DMS79 (cell line): ENCODE data around the gene XKR7.

Experiments
- DNase-seq: peaks from one replicate; lab custom pipeline; 2025; lab: John Stamatoyannopoulos, UW

The XKR7 gene

DNA sequence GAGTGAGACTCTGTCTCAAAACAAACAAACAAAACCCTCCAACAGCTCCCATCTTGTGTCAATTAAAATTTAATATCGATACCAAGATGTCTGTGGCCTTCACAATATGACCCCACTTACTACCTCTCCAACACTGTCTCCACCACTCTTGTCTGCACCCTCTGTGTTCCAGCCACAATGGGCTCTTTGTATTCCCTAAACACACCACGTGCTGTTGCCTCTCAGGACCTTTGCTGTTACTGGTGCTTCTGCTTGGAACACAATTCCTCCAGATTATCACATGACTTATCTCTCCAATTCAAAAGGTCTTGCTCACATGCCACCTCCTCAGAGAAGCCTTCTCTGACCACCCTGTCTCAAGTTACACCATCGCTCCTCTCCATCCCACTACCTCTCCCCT, 78.0 kb downstream of the XKR7 start:
- no peak for DNase-seq

GRCh38 chr20:32050324-32050841, 82.4 kb downstream of the XKR7 start:
- no peak for DNase-seq

- DNase-seq, result no peak
These were observed 83.1 kb downstream of the XKR7 start for GRCh38 chr20:32050851-32051556.

DNA sequence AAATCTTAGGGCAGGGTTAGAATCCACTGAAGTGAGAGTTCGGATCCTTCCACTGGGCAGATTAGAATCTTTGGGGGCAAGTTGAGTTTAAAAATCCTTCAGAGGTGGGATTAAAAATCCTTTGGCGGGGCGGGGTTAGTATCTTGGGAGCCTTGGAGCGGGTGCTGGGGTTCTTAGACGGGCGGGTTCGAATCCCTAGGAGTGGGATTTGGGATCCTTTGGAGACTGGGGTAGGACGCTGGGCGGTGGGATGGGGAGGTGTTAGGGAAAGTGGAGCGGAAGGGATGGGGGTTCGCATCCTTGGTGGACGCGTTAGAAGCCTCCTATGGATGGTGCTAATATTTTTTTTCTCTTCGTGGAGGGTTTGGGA, 83.8 kb downstream of the XKR7 start:
- no peak for DNase-seq

DNA sequence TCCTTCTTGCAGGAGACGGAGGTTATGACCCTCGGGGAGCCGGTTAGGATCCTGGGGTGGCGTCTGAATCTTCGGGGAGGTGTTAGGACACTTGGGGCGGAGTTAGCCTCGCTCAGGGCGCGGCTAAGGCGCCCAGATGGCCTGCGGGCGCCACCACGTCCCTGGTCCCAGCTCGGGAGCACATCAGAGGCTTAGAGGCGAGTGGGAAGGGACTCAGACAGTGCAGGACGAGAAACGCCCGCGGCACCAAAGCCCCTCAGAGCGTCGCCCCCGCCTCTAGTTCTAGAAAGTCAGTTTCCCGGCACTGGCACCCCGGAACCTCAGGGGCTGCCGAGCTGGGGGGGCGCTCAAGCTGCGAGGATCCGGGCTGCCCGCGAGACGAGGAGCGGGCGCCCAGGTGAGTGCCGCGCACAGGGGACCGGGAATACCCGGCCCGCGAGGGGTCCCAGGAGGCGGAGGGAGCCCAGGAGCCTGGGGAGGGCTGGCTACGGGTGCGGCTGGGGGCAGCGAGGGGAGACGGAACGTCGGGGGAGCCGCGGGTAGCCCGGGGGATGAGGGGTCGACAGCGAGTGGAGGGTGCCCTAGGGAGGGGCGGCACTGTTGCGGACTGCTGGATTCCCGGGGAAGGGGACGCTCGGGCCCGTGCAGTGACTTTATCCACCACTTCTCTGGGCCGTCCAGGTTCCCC, 84.3 kb downstream of the XKR7 start, which contains the start of gene HCK:
Gene HCK (plus strand): TSS at position 153 of the 688 bp plus-strand sequence.
- no peak for DNase-seq

DNA sequence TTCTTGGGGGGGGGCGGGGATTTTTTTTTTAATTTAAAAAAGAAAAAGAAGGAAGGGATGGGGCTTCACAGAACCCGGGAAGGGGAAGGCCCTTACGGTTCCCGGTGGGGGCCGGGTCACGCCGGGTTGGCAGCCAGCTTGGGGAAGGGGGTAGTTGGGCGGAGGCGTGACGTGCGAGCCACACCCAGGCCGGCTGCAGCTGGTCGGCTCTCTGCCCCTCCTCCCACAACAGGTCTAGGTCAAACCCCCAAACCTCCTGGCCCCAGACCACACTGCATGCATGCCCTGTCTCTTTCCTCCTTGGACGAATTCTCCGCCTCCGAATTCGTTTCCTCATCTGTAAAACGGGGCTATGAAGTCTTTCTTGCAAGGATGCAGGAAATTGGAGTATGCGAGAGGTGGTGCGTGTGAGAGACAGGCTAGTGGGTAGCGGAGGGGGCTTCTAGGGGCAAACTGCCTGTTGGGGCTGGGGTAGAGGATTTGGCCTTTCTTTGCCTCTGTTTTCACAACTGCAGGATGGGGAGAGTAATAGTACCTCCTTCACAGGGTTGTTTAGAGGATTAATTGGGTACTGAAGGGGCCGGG, 84.9 kb downstream of the XKR7 start:
- DNase-seq, result no peak
